Osteocyte (in vitro differentiated cells): ENCODE measurements around the gene CDC42BPG. TPM values are rescaled to one million over a fixed set of nuclear protein-coding genes. Genes with fewer than 3 reads are reported as not detected.

Experiments
- DNase-seq: peaks from one replicate; pipeline ENCODE4 v3.0.0; 2021; ENCODE audit warnings: mixed read lengths; ENCODE audit not compliant: unreplicated experiment; ENCODE audit errors: extremely low spot score
- H3K27ac Mint-ChIP-seq: one replicate; pipeline ENCODE4 v1.8.0; 2021; ENCODE audit warnings: mild to moderate bottlenecking, mixed read lengths; ENCODE audit not compliant: unreplicated experiment
- H3K27me3 Mint-ChIP-seq: one replicate; pipeline ENCODE4 v1.8.0; 2021; ENCODE audit warnings: mixed read lengths; ENCODE audit not compliant: unreplicated experiment
- H3K36me3 Mint-ChIP-seq: one replicate; pipeline ENCODE4 v1.8.0; 2021; ENCODE audit warnings: mixed read lengths; ENCODE audit not compliant: unreplicated experiment
- H3K4me1 Mint-ChIP-seq: one replicate; pipeline ENCODE4 v1.8.0; 2021; ENCODE audit warnings: mixed read lengths; ENCODE audit not compliant: unreplicated experiment
- H3K4me3 Mint-ChIP-seq: one replicate; pipeline ENCODE4 v1.8.0; 2021; ENCODE audit warnings: mild to moderate bottlenecking, moderate library complexity, mixed read lengths; ENCODE audit not compliant: unreplicated experiment
- H3K9me3 Mint-ChIP-seq: one replicate; pipeline ENCODE4 v1.8.0; 2021; ENCODE audit warnings: mixed read lengths; ENCODE audit not compliant: unreplicated experiment
- total RNA-seq: library from RNA; stranded (reverse); gene quantifications from 2 replicates; pipeline ENCODE4 v1.2.1, GENCODE V29; 2021
- TF ChIP-seq, protein P1 (sequence below): fragments of 200-600 bp; sonication (generic); IDR thresholded peaks from 2 replicates; pipeline ENCODE4 v1.5.0; 2021; ENCODE audit warnings: antibody characterized with exemption, mild to moderate bottlenecking, moderate library complexity

The CDC42BPG gene
- total RNA-seq, 1 donor from 2014 or later = 1.7 TPM

DNA sequence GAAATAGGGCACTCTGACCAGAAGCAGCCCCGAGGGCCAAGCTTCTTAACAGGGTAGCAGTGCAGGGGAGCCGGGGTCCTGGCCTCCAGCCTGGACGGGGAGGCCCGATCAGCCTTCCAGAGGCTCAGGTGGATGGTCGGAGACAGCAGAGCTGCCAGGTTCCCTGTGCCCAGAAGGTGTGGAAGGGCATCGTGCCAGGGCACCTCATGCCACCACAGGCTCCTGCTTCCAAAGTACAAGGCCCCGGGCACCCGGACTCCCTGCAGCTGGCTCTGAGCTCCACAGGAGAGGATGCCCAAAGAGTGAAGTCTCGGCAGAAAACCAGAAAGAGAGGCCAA lies 19.7 kb upstream of the CDC42BPG start:
- no peak overlapping the region for H3K4me3 Mint-ChIP-seq
- peak overlapping the region; percentile 88 for H3K27ac Mint-ChIP-seq
- peaks cover 3% of the 10 kb centered on the region for H3K36me3 Mint-ChIP-seq
- H3K9me3 Mint-ChIP-seq = no peaks in the 10 kb centered on the region
- H3K4me1 Mint-ChIP-seq = peaks cover 56% of the 10 kb centered on the region
- TF ChIP-seq, protein P1, sequence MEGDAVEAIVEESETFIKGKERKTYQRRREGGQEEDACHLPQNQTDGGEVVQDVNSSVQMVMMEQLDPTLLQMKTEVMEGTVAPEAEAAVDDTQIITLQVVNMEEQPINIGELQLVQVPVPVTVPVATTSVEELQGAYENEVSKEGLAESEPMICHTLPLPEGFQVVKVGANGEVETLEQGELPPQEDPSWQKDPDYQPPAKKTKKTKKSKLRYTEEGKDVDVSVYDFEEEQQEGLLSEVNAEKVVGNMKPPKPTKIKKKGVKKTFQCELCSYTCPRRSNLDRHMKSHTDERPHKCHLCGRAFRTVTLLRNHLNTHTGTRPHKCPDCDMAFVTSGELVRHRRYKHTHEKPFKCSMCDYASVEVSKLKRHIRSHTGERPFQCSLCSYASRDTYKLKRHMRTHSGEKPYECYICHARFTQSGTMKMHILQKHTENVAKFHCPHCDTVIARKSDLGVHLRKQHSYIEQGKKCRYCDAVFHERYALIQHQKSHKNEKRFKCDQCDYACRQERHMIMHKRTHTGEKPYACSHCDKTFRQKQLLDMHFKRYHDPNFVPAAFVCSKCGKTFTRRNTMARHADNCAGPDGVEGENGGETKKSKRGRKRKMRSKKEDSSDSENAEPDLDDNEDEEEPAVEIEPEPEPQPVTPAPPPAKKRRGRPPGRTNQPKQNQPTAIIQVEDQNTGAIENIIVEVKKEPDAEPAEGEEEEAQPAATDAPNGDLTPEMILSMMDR = no peak
- no peaks in the 10 kb centered on the region for H3K27me3 Mint-ChIP-seq
- no peak for DNase-seq

DNA sequence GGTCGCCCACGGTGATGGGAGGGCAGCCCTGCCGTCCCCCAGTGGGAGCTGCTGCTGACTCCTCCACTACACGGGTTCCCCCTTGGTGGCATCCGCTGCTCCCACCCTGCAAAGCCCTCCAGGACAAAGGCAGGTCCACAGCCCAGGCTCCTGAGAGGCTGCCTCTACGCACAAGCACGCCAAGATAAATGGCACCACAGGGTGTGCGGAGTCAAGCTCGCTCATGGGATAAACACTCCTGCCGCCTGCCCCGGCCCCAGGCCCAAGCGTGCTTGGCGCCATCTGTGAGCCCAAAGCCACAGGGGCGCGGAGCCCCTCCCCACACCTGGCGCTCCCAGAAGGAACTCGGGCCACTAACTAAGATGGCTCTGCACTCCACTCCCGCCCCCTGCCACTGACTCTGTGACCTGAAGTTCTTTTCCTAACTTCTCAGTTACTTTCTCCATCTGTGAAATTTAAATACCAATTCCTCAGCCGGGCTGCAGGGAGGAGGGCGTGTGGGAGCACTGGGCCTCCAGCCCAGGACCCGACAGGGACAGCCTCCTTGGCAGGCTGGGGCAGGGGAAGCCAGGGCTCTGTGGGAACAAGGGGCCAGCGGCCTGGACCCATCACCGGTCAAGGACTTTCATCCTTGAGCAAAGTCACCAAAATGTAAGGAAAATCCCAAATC lies 19.1 kb upstream of the CDC42BPG start:
- no peaks in the 10 kb centered on the region for H3K9me3 Mint-ChIP-seq

DNA sequence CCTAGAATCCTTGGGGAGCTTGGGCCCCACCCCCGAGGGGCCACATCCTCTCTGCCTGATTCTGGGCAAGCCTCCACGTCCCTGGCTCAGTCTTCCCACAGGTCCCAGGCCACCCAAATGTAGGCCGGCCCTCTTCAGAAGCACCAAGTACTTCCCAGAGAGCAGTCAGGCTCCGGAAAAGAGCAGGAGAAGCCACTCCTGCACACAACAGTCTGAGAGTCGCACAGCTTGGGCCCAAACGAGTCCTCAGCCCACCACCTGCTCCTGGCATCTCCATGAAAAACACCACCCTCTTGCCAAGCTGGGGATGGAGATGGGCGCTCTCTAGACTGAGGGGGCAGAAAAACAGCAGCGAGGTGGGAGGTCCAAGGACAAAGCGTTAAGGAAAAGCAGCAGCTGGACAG lies 18.5 kb upstream of the CDC42BPG start:
- no peak for DNase-seq
- H3K9me3 Mint-ChIP-seq = no peaks in the 10 kb centered on the region
- H3K4me3 Mint-ChIP-seq = no peak overlapping the region
- TF ChIP-seq, protein P1 = no peak
- peaks cover 45% of the 10 kb centered on the region for H3K4me1 Mint-ChIP-seq
- H3K27me3 Mint-ChIP-seq = no peaks in the 10 kb centered on the region
- peak overlapping the region; percentile 88 for H3K27ac Mint-ChIP-seq
- peaks cover 3% of the 10 kb centered on the region for H3K36me3 Mint-ChIP-seq

More for the DNA sequence above, 19.1 kb upstream of the CDC42BPG start:
- TF ChIP-seq, protein P1 = no peak
- peak overlapping the region; percentile 88 for H3K27ac Mint-ChIP-seq
- no peaks in the 10 kb centered on the region for H3K27me3 Mint-ChIP-seq
- peaks cover 50% of the 10 kb centered on the region for H3K4me1 Mint-ChIP-seq
- no peak overlapping the region for H3K4me3 Mint-ChIP-seq
- DNase-seq = no peak
- peaks cover 3% of the 10 kb centered on the region for H3K36me3 Mint-ChIP-seq

DNA sequence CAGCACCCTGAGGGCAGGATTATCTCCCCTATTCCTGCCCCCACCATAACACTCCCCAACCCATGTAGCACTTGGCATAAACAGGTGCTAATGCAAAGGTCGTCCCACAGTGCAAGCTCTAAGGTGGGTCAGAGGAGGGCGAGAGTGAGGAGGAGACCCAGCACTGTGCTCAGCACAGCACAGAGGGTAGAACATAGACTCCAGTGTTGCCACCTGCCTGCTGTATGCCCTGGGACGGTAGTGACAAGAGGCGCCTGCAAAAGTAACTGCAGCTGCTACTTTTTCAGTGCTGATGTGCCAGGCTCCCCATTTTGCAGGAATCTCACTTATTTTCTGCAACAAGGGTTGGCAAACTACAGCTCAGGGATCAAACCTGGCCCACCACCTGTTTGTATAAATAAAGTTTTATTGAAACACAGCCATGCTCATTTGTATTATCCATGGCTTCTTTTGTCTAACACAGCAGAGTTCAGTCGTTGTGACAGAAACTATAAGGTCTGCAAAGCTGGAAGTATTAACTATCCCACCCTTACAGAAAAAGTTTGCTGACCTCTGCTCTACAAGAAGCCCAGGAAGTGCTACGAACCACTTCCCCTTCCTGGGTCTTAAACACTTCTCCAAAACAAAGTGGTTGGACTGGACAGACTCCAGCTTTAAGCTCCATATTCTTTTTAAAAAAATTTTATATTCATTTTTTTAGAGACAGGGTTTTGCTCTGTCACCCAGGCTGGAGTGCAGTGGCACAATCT lies 16.9 kb upstream of the CDC42BPG start:
- Mint-ChIP-seq H3K4me3 (no peak overlapping the region), H3K36me3 (no peaks in the 10 kb centered on the region), H3K4me1 (peaks cover 46% of the 10 kb centered on the region), H3K9me3 (no peaks in the 10 kb centered on the region), H3K27me3 (no peaks in the 10 kb centered on the region), H3K27ac (no peak overlapping the region)
- DNase-seq = no peak
- TF ChIP-seq, protein P1 = no peak

DNA sequence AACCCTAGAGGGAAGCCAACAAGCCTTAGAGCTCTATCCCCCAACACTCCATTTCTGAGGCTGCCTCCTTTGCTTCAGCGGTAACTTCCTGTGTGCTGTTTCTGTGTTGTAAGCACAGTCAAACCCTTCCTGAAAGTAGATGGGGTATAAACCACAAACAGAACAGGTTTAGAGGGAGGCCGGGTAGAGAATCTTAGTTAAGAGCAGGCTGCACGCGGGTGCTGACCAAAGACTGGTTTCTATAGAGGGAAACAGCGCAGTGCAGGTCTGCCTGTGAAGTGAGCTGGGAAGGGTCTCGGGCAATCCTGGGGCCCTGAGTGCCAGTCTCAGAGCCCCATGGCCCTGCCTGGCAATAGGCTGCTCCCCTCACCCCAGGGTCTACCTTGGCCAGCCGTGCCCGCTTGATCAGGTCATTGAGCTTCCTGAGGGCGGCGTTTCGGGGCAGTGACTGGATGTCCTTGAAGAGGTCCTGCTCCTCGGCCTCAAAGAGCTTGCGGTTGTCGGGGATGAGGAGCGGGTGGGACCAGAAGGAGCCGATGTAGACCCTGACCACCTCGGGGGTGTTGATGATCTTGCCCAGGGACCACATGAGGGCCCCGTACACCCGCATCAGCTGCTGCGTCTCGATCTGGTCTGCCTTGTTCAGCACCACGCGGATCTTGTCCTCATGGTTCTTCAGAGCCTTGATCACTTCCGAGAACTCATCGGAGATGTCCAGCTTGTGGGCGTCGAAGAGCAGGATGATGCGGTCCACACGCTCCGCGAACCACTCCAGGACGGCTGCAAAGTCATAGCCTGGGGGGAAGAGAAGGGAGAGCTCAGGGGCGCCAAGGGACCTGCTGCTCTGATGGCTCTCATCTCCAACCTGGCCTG lies 15.3 kb upstream of the CDC42BPG start:
- Mint-ChIP-seq H3K4me1 (peaks cover 48% of the 10 kb centered on the region), H3K4me3 (no peak overlapping the region), H3K27me3 (no peaks in the 10 kb centered on the region), H3K27ac (no peak overlapping the region), H3K36me3 (no peaks in the 10 kb centered on the region), H3K9me3 (no peaks in the 10 kb centered on the region)
- TF ChIP-seq, protein P1 = no peak
- no peak for DNase-seq
